Spleen (tissue), 13 donors: ENCODE results near the gene ZNF451. TPM values are rescaled to one million over a fixed set of nuclear protein-coding genes. Genes with fewer than 3 reads are reported as not detected.
"Not testable (repeated sequence)": the region's sequence is repeated elsewhere in the genome, so short reads cannot be mapped to it uniquely, and the experiment has no call there.

ENCODE experiments used
- DNase-seq: peaks from one replicate; pipeline ENCODE4 v3.0.0-alpha.2; 2020
- H3K27ac ChIP-seq, 8 donors: fragments of 200-600 bp; sonication (generic) in 7 of 8; 1 replicate in 4 of 8; 2 replicates in 4 of 8; pipeline versions ENCODE4 v1.5.0 to v1.8.0; 2016 to 2021; ENCODE audit warnings: inconsistent platforms in 4 of 8, mild to moderate bottlenecking in 4 of 8, moderate library complexity in 1 of 8
- H3K27me3 ChIP-seq, 7 donors: fragments of 200-600 bp; sonication (generic) in 6 of 7; replicated peaks in 1 of 7; 1 replicate in 4 of 7; 2 replicates in 3 of 7; pipeline versions ENCODE4 v1.5.0 to v1.8.0; 2016 to 2021; ENCODE audit warnings: inconsistent platforms in 3 of 7, mild to moderate bottlenecking in 1 of 7
- H3K36me3 ChIP-seq, 6 donors: fragments of 200-600 bp; sonication (generic) in 5 of 6; 1 replicate in 4 of 6; 2 replicates in 2 of 6; pipeline versions ENCODE4 v1.5.0 to v1.8.0; 2016 to 2021; ENCODE audit warnings: inconsistent platforms in 2 of 6
- H3K4me1 ChIP-seq, 6 donors: fragments of 200-600 bp; sonication (generic) in 5 of 6; 1 replicate in 3 of 6; 2 replicates in 3 of 6; pipeline versions ENCODE4 v1.5.0 to v1.8.0; 2016 to 2021; ENCODE audit warnings: inconsistent platforms in 3 of 6
- H3K4me3 ChIP-seq, 8 donors: fragments of 200-600 bp; sonication (generic) in 7 of 8; 1 replicate in 4 of 8; 2 replicates in 4 of 8; pipeline versions ENCODE4 v1.5.0 to v1.8.0; 2016 to 2021; ENCODE audit warnings: inconsistent platforms in 4 of 8, mild to moderate bottlenecking in 4 of 8, moderate library complexity in 2 of 8
- H3K9me3 ChIP-seq, 8 donors: fragments of 200-600 bp; sonication (generic) in 7 of 8; 1 replicate in 4 of 8; 2 replicates in 4 of 8; pipeline versions ENCODE4 v1.5.0 to v1.8.0; 2016 to 2021; ENCODE audit warnings: inconsistent platforms in 4 of 8
- CTCF ChIP-seq, 11 experiments: fragments of 200-600 bp in 7 of 11; fragments of 450-650 bp in 4 of 11; sonication (generic) in 4 of 11; IDR thresholded peaks in 8 of 11; conservative IDR thresholded peaks in 3 of 11; 1 replicate in 7 of 11; 2 replicates in 4 of 11; pipeline versions ENCODE4 v1.4.0 to v1.8.0; 2016 to 2021; ENCODE audit warnings: antibody characterized with exemption in 11 of 11, inconsistent platforms in 4 of 11, mild to moderate bottlenecking in 1 of 11
- POLR2A ChIP-seq, 3 donors: fragments of 450-650 bp; IDR thresholded peaks; one replicate each; pipeline ENCODE4 v1.5.1; 2017; ENCODE audit warnings: antibody characterized with exemption in 3 of 3, mild to moderate bottlenecking in 1 of 3
- POLR2AphosphoS5 ChIP-seq, 3 donors: sonication (generic); formaldehyde crosslinking; IDR thresholded peaks; one replicate each; pipeline ENCODE4 v1.5.1; 2017; ENCODE audit warnings: antibody characterized with exemption in 3 of 3
- WGBS, 5 donors: extraction: QIAGEN DNeasy Blood & Tissue Kit in 3 of 5; methylation state at CpG; one replicate each; pipeline versions ENCODE4 v1.1.5 to v1.1.7; 2013 to 2018; 5-methylcytosine and 5-hydroxymethylcytosine counted together
- intact Hi-C: fragments of 100-400 bp; cut with DNase I; formaldehyde crosslinking; loops from one replicate; pipeline ENCODE4 v1.15.0; 2023; ENCODE audit warnings: low total_unique reads
- long read RNA-seq, 2 donors: transcript quantifications; one replicate each; lab custom pipeline, GENCODE V29; 2026
- polyA plus RNA-seq, 3 donors: library from polyadenylated mRNA; stranded (reverse); fragments of 200-250 nt; gene quantifications; one replicate each; pipeline ENCODE4 v1.2.1, GENCODE V29; 2013
- total RNA-seq, 7 donors: library from RNA; depleted of rRNA in 3 of 7; stranded (reverse); fragments of >200 nt in 3 of 7; fragmentation: NEBNext Ultra II Directional in 4 of 7; extraction: Animal tissue kit (Norgen Biotek cat#: 25700) in 4 of 7; gene quantifications; one replicate each; pipeline versions ENCODE4 v1.1.0 to v1.2.1, GENCODE V29; 2016 to 2021
- donor health status: healthy with polysubstance abuse.
- donor health status: DM: no; HTN: no; CAD: no; lungs with moderate emphysema.
- donor health status: DM: no; HTN: no; CAD: no.
- donor health status: Bipolar disorder and iron deficiency.
- donor health status: healthy.
- donor health status: DM: no; HTN: no; CAD: no.
- donor health status: DM: yes; HTN: yes; CAD: no.

The ZNF451 gene
- total RNA-seq = 100 to 1,000 TPM in 1 of 7 donors, 10 to 100 TPM in 6; 70.2 to 117 (median 86.4) TPM
- polyA plus RNA-seq = 10 to 100 TPM; 11.1 to 16.6 (median 16.1) TPM
- long read RNA-seq, donor 1, full-length matches to known transcripts = 12 of 12 reads
- long read RNA-seq, donor 1, partial matches to known transcripts = 0 of 12 reads
- long read RNA-seq, donor 1, other reads (novel, unspliced or antisense) = 0 of 12 reads
- long read RNA-seq, donor 2, full-length matches to known transcripts = 2 of 2 reads
- long read RNA-seq, donor 2, partial matches to known transcripts = 0 of 2 reads
- long read RNA-seq, donor 2, other reads (novel, unspliced or antisense) = 0 of 2 reads

GRCh38 chr6:57089687-57090457 lies at the start of gene ZNF451:
Gene ZNF451 (plus strand): TSS chr6:57090188. CDS start chr6:57090254, 66 bp downstream.
- WGBS, 5 donors = 0 to 1% (median 0%) methylated on average over 14 to 52 of the region's 58 CpGs
- DNase-seq = peak; percentile 99
- Histone ChIP-seq H3K27ac (peak within 1 kb of the TSS; percentile 67 to 89 (median 87)), H3K27me3 (no peaks in the 10 kb centered on the region), H3K4me3 (peak within 1 kb of the TSS; percentile 45 to 72 (median 55)), H3K36me3 (peaks cover 0 to 24% (median 0%) of the 10 kb centered on the region in 6 donors), H3K9me3 (no peaks in the 10 kb centered on the region), H3K4me1 (peaks cover 26 to 45% (median 41%) of the 10 kb centered on the region in 6 donors)
- intact Hi-C loops = no loop called here
- peak in 5 of 11 experiments; percentile 12 to 44 (median 34) for TF ChIP-seq CTCF (IDR thresholded peaks at IDR 0.05 in 8 of 11, conservative IDR thresholded peaks at IDR 0.05 in 3 of 11)
- peak; percentile 96 to 99 (median 99) for TF ChIP-seq POLR2AphosphoS5 (IDR thresholded peaks at IDR 0.05)
- peak in 2 of 3 donors; percentile 59 to 87 for TF ChIP-seq POLR2A (IDR thresholded peaks at IDR 0.05)

- H3K27ac ChIP-seq, DNase-seq, intact Hi-C loops, H3K4me3 ChIP-seq, H3K27me3 ChIP-seq, H3K36me3 ChIP-seq, H3K9me3 ChIP-seq: not testable (repeated sequence)
- peaks cover 6 to 22% (median 15%) of the 10 kb centered on the region in 6 donors for H3K4me1 ChIP-seq
- WGBS, 5 donors = 79 to 95% (median 88%) methylated on average over 1 of the region's 1 CpG
Measured at GRCh38 chr6:57044061-57044460, 45.9 kb upstream of the ZNF451 start.

- Histone ChIP-seq H3K9me3 (no peaks in the 10 kb centered on the region), H3K27ac (no peak overlapping the region), H3K27me3 (peaks cover 0 to 8% (median 0%) of the 10 kb centered on the region in 7 donors), H3K4me1 (peaks cover 6 to 27% (median 21%) of the 10 kb centered on the region in 6 donors), H3K4me3 (no peak overlapping the region), H3K36me3 (peaks cover 0 to 13% (median 0%) of the 10 kb centered on the region in 6 donors)
- WGBS, 5 donors = 93 to 98% (median 95%) methylated on average over 2 of the region's 2 CpGs
- intact Hi-C loops = no loop called here
- TF ChIP-seq CTCF (IDR thresholded peaks at IDR 0.05 in 8 of 11, conservative IDR thresholded peaks at IDR 0.05 in 3 of 11) = no peak
- TF ChIP-seq POLR2A (IDR thresholded peaks at IDR 0.05) = no peak
- TF ChIP-seq POLR2AphosphoS5 (IDR thresholded peaks at IDR 0.05) = no peak
- no peak for DNase-seq
Measured at GRCh38 chr6:57044568-57044967, 45.4 kb upstream of the ZNF451 start.

- H3K9me3 ChIP-seq, H3K27me3 ChIP-seq, intact Hi-C loops: not testable (repeated sequence)
- peak within 1 kb of the TSS in 7 of 8 donors; percentile 54 to 77 (median 75) for H3K27ac ChIP-seq
- peak; percentile 96 for DNase-seq
- peaks cover 3 to 34% (median 12%) of the 10 kb centered on the region in 6 donors for H3K36me3 ChIP-seq
- peak within 1 kb of the TSS; percentile 49 to 79 (median 56) for H3K4me3 ChIP-seq
- peak in 2 of 3 donors; percentile 33 to 46 for TF ChIP-seq POLR2A (IDR thresholded peaks at IDR 0.05)
- peak; percentile 91 to 95 (median 95) for TF ChIP-seq POLR2AphosphoS5 (IDR thresholded peaks at IDR 0.05)
- H3K4me1 ChIP-seq = peaks cover 6 to 37% (median 23%) of the 10 kb centered on the region in 6 donors
- 0 to 1% (median 0%) methylated on average over 27 to 46 of the region's 78 CpGs for WGBS, 5 donors
Measured at GRCh38 chr6:57046332-57047256, 43.4 kb upstream of the ZNF451 start, which contains the start of gene KIAA1586. Gene KIAA1586 (plus strand): TSS chr6:57046693. CDS start chr6:57046756, 63 bp downstream.

GRCh38 chr6:57047257-57047585 lies 42.8 kb upstream of the ZNF451 start:
- H3K9me3 ChIP-seq, H3K27ac ChIP-seq, intact Hi-C loops, H3K27me3 ChIP-seq, DNase-seq, H3K4me3 ChIP-seq: not testable (repeated sequence)
- no CpG with 5 or more reads among the region's 5 CpGs for WGBS, 5 donors
- Histone ChIP-seq H3K36me3 (peaks cover 3 to 40% (median 17%) of the 10 kb centered on the region in 6 donors), H3K4me1 (peaks cover 6 to 37% (median 23%) of the 10 kb centered on the region in 6 donors)

- peaks cover 6 to 37% (median 23%) of the 10 kb centered on the region in 6 donors for H3K4me1 ChIP-seq
- H3K9me3 ChIP-seq, DNase-seq, H3K27me3 ChIP-seq, H3K27ac ChIP-seq, intact Hi-C loops: not testable (repeated sequence)
- H3K4me3 ChIP-seq = peak overlapping the region in 1 of 8 donors; percentile 37
- 86 to 95% (median 94%) methylated on average over 5 to 6 of the region's 6 CpGs for WGBS, 5 donors
- H3K36me3 ChIP-seq = peaks cover 3 to 46% (median 22%) of the 10 kb centered on the region in 6 donors
Measured at GRCh38 chr6:57047859-57048258, 42.1 kb upstream of the ZNF451 start.
